ENCODE measurements around the gene CLIC2. TPM values are rescaled to one million over a fixed set of nuclear protein-coding genes. Genes with fewer than 3 reads are reported as not detected.

CLIC2 gene
- total RNA-seq, 1 experiment from 2014 or later, result 0.89 TPM

DNA sequence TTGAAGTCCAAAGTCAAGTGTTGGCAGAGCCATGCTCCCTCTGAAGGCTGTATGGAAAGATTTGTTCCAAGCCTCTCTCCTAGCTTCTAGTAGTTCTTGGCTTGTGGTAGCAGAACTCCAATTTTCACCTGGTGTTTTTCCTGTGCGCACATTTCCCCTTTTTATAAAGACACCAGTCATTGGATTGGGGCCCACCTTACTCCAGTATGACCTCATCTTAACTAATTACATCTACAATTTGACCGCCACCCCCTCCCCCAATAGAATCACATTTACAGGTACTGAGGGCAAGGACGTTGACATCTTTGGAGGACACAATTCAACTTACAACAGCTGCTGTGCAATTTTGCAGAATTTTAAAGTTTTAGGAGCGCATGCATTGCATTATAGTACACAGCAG is 86.9 kb downstream of the CLIC2 start:
- H3K36me3 ChIP-seq (ENCODE audit: control insufficient read depth in 1 of 2, insufficient read depth in 2 of 2, low read length in 2 of 2), result no peaks in the 10 kb centered on the region
- DNase-seq (ENCODE audit: low read depth, low spot score), result no peak
- ChIA-PET CTCF (no interaction called here), RAD21 (ENCODE audit: low non-redundant PET in 1 of 2, low total read pairs in 2 of 2, uncharacterized antibody in 2 of 2, unreplicated experiment in 2 of 2) (no interaction called here), POLR2A (no interaction called here)
- no peak overlapping the region for H3K4me3 ChIP-seq (replicated peaks in 1 of 2; ENCODE audit: low read depth in 1 of 2, low read length in 2 of 2)
- TF ChIP-seq TCF7L2 (IDR thresholded peaks at IDR 0.05; ENCODE audit: borderline replicate concordance, extremely low read depth, insufficient read depth, insufficient read length), result no peak
- TF ChIP-seq CEBPB (IDR thresholded peaks at IDR 0.05; ENCODE audit: low read depth), result no peak
- no peak for TF ChIP-seq EGR1 (IDR thresholded peaks at IDR 0.05; ENCODE audit: low read depth)
- no peak for TF ChIP-seq JUND (IDR thresholded peaks at IDR 0.05)
- TF ChIP-seq, protein P1, sequence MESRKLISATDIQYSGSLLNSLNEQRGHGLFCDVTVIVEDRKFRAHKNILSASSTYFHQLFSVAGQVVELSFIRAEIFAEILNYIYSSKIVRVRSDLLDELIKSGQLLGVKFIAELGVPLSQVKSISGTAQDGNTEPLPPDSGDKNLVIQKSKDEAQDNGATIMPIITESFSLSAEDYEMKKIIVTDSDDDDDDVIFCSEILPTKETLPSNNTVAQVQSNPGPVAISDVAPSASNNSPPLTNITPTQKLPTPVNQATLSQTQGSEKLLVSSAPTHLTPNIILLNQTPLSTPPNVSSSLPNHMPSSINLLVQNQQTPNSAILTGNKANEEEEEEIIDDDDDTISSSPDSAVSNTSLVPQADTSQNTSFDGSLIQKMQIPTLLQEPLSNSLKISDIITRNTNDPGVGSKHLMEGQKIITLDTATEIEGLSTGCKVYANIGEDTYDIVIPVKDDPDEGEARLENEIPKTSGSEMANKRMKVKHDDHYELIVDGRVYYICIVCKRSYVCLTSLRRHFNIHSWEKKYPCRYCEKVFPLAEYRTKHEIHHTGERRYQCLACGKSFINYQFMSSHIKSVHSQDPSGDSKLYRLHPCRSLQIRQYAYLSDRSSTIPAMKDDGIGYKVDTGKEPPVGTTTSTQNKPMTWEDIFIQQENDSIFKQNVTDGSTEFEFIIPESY (IDR thresholded peaks at IDR 0.05; ENCODE audit: extremely low read depth, insufficient replicate concordance, low read length), result no peak
- TF ChIP-seq, protein P2, sequence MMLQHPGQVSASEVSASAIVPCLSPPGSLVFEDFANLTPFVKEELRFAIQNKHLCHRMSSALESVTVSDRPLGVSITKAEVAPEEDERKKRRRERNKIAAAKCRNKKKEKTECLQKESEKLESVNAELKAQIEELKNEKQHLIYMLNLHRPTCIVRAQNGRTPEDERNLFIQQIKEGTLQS (IDR thresholded peaks at IDR 0.05), result no peak
- no peak for TF ChIP-seq EZH2 (IDR thresholded peaks at IDR 0.05)
- no peak for TF ChIP-seq EZH2phosphoT487 (IDR thresholded peaks at IDR 0.05; ENCODE audit: borderline replicate concordance)
- TF ChIP-seq FOSL1 (IDR thresholded peaks at IDR 0.05; ENCODE audit: low read depth), result no peak
- TF ChIP-seq YY1 (IDR thresholded peaks at IDR 0.05; ENCODE audit: extremely low read depth, insufficient replicate concordance, low read depth, low read length), result no peak
- TF ChIP-seq, protein P3, sequence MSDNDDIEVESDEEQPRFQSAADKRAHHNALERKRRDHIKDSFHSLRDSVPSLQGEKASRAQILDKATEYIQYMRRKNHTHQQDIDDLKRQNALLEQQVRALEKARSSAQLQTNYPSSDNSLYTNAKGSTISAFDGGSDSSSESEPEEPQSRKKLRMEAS (IDR thresholded peaks at IDR 0.05), result no peak
- no peak for TF ChIP-seq POLR2AphosphoS5 (IDR thresholded peaks at IDR 0.05; ENCODE audit: low read depth, low read length)
- TF ChIP-seq SP1 (IDR thresholded peaks at IDR 0.05; ENCODE audit: low read depth), result no peak
- TF ChIP-seq, protein P4, sequence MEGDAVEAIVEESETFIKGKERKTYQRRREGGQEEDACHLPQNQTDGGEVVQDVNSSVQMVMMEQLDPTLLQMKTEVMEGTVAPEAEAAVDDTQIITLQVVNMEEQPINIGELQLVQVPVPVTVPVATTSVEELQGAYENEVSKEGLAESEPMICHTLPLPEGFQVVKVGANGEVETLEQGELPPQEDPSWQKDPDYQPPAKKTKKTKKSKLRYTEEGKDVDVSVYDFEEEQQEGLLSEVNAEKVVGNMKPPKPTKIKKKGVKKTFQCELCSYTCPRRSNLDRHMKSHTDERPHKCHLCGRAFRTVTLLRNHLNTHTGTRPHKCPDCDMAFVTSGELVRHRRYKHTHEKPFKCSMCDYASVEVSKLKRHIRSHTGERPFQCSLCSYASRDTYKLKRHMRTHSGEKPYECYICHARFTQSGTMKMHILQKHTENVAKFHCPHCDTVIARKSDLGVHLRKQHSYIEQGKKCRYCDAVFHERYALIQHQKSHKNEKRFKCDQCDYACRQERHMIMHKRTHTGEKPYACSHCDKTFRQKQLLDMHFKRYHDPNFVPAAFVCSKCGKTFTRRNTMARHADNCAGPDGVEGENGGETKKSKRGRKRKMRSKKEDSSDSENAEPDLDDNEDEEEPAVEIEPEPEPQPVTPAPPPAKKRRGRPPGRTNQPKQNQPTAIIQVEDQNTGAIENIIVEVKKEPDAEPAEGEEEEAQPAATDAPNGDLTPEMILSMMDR (IDR thresholded peaks at IDR 0.05 in 2 of 3, conservative IDR thresholded peaks at IDR 0.05 in 1 of 3; ENCODE audit: borderline replicate concordance in 1 of 3, insufficient read depth in 1 of 3, low read depth in 2 of 3, low read length in 2 of 3), result no peak
- TF ChIP-seq POLR2A (IDR thresholded peaks at IDR 0.05; ENCODE audit: borderline replicate concordance, extremely low read depth, insufficient read depth, insufficient read length), result no peak
- no peak for TF ChIP-seq ZNF274 (IDR thresholded peaks at IDR 0.05; ENCODE audit: low read depth, low read length)
- TF ChIP-seq, protein P5, sequence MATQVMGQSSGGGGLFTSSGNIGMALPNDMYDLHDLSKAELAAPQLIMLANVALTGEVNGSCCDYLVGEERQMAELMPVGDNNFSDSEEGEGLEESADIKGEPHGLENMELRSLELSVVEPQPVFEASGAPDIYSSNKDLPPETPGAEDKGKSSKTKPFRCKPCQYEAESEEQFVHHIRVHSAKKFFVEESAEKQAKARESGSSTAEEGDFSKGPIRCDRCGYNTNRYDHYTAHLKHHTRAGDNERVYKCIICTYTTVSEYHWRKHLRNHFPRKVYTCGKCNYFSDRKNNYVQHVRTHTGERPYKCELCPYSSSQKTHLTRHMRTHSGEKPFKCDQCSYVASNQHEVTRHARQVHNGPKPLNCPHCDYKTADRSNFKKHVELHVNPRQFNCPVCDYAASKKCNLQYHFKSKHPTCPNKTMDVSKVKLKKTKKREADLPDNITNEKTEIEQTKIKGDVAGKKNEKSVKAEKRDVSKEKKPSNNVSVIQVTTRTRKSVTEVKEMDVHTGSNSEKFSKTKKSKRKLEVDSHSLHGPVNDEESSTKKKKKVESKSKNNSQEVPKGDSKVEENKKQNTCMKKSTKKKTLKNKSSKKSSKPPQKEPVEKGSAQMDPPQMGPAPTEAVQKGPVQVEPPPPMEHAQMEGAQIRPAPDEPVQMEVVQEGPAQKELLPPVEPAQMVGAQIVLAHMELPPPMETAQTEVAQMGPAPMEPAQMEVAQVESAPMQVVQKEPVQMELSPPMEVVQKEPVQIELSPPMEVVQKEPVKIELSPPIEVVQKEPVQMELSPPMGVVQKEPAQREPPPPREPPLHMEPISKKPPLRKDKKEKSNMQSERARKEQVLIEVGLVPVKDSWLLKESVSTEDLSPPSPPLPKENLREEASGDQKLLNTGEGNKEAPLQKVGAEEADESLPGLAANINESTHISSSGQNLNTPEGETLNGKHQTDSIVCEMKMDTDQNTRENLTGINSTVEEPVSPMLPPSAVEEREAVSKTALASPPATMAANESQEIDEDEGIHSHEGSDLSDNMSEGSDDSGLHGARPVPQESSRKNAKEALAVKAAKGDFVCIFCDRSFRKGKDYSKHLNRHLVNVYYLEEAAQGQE (IDR thresholded peaks at IDR 0.05; ENCODE audit: low read depth), result no peak
- no peak for TF ChIP-seq CBX3 (IDR thresholded peaks at IDR 0.05; ENCODE audit: low read depth)
- TF ChIP-seq RAD21 (IDR thresholded peaks at IDR 0.05; ENCODE audit: low read depth), result no peak
- TF ChIP-seq SIN3A (IDR thresholded peaks at IDR 0.05; ENCODE audit: low read depth), result no peak
- H3K4me2 ChIP-seq (ENCODE audit: low read length), result no peak overlapping the region
- H4K20me1 ChIP-seq (ENCODE audit: insufficient read depth), result no peaks in the 10 kb centered on the region
- H3K4me1 ChIP-seq (ENCODE audit: control insufficient read depth in 1 of 2, insufficient read depth in 2 of 2, low read length in 2 of 2), result no peaks in the 10 kb centered on the region
- H3K79me2 ChIP-seq (ENCODE audit: insufficient read depth, low read length), result no peaks in the 10 kb centered on the region
- no peaks in the 10 kb centered on the region for H3K27me3 ChIP-seq (ENCODE audit: insufficient read depth, low read length)
- H3K9me2 ChIP-seq (ENCODE audit: insufficient read depth), result no peaks in the 10 kb centered on the region
- ATAC-seq, result no peak
- H2AFZ ChIP-seq (ENCODE audit: low read depth, low read length, poor library complexity, severe bottlenecking), result no peak overlapping the region
- H3K27ac ChIP-seq (ENCODE audit: low read depth, low read length), result no peak overlapping the region
- no TSS peak for BruUV-seq (replicated peaks)
- H3K9ac ChIP-seq (ENCODE audit: low read length), result no peak overlapping the region
- intact Hi-C loops (cut with micrococcal nuclease), result no loop called here
- H3K9me3 ChIP-seq (ENCODE audit: control insufficient read depth in 1 of 2, insufficient read depth in 1 of 2, low read depth in 1 of 2, low read length in 2 of 2), result no peaks in the 10 kb centered on the region
